NCI-H2029 (cell line): ENCODE measurements around the gene ADD1.

Source experiments
- DNase-seq: peaks from one replicate; lab custom pipeline; 2025; lab: John Stamatoyannopoulos, UW

ADD1 gene, protein sequence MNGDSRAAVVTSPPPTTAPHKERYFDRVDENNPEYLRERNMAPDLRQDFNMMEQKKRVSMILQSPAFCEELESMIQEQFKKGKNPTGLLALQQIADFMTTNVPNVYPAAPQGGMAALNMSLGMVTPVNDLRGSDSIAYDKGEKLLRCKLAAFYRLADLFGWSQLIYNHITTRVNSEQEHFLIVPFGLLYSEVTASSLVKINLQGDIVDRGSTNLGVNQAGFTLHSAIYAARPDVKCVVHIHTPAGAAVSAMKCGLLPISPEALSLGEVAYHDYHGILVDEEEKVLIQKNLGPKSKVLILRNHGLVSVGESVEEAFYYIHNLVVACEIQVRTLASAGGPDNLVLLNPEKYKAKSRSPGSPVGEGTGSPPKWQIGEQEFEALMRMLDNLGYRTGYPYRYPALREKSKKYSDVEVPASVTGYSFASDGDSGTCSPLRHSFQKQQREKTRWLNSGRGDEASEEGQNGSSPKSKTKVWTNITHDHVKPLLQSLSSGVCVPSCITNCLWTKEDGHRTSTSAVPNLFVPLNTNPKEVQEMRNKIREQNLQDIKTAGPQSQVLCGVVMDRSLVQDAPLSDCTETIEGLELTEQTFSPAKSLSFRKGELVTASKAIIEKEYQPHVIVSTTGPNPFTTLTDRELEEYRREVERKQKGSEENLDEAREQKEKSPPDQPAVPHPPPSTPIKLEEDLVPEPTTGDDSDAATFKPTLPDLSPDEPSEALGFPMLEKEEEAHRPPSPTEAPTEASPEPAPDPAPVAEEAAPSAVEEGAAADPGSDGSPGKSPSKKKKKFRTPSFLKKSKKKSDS

DNA sequence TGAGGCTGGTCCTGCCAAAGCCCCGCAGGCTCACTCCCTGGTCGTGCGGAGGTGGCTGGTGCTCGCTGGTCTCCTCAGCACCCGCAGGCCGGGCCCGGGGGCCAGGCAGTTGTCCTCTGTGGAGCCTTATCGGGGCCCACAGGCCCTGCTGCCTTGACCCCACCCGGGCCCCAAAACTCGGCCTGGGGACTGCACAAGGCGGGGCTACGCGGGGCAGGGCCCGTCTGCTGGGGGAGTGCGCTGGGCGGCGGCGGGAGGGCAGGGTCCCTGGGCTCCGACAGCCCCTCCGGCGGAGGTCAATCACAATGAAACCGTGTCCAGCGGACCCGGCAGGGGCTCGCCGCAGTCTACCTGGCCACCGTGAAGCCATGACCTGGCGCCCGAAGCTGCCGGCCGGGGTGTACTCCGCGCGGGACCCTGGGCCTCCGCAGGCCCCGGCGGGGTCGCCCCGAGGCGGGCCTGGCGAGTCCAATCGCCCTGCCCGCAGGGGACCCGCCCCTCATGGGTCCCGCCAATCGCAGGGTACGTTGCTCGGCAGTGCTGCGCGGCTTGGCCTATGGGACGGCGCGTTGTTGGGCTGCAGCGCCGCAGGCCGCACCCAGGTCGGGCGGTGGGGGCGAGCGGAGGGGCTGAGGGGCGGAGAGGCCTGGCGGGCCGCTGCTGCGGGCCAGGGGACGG is at the start of gene ADD1:
TSS of gene ADD1 (plus strand) at position 582 of the 678 bp plus-strand sequence. CDS start 32,072 bp downstream, outside the sequence.
- peak; percentile 65 for DNase-seq

DNA sequence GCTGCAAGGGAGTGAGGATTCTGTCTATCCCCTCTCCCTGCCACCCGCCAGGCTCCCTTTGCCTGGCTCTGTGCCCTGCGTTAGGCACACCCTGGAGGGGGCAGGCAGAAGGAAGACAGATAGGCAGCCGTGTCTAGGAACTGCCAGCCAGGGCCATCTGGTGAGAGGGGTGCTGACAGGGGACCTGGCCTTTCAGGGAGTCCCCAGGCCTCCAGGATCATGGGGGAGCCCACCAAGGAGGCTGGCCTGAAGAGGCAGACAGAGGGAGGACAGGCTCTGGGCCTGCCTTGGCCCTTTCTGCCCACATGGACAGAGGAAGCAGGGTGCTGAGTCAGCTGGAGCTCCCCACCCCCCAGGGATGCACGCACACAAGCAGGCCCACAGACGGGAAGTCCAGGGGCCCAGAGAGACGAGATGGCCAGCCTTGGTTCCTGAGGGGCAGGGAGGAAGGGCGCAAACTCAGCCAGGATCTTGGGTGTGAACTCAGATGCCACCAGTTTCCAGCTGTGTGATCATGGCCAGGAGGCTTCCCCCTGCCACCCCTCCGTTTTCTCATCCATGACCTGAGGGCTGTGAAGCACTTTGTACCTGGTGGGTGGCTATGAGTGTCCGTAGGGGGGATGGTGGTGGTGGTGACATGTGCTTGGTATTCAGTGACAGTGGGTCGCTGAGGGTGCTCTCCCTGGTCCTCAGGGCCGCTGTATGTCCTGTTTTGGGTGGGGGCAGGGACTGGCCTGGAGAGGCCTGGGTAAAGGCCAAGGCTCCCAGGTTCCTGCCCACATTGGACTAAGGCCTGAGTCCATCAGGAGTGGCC is 49.0 kb upstream of the ADD1 start:
- no peak for DNase-seq

DNA sequence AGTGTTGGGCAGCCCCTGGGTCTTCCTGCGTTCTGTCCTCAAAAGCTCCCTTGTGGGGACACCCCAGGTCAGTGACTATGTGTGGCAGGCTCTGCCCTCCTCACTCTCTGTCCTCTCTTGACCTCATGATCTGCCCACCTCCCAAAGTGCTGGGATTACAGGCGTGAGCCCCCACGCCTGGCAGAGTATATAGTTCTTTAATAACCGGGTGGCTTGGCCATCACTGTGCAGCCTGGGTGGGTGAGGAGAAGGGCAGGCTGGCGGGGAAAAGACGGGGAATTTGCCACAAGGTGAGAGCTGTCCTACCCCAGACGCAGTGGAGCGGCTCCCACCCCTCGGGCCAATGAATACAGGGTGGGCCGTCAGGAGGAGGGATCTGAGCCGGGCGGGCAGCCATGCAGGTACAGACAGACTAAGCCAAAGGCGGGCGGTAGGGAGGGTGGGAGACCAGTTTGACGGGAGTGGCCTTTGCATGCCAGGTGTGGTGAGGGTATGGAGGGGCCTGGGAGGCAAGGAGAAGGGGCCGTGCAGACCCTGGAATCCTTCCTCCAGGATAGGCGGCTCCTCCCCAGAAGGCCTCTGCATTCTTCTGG is 48.2 kb upstream of the ADD1 start:
- DNase-seq = no peak

GRCh38 chr4:2795893-2796848 is 47.5 kb upstream of the ADD1 start:
- peak; percentile 26 for DNase-seq

- DNase-seq = no peak
These were observed 46.6 kb upstream of the ADD1 start for GRCh38 chr4:2796849-2797544.

- DNase-seq = no peak
These were observed 45.9 kb upstream of the ADD1 start for GRCh38 chr4:2797545-2798305.

DNA sequence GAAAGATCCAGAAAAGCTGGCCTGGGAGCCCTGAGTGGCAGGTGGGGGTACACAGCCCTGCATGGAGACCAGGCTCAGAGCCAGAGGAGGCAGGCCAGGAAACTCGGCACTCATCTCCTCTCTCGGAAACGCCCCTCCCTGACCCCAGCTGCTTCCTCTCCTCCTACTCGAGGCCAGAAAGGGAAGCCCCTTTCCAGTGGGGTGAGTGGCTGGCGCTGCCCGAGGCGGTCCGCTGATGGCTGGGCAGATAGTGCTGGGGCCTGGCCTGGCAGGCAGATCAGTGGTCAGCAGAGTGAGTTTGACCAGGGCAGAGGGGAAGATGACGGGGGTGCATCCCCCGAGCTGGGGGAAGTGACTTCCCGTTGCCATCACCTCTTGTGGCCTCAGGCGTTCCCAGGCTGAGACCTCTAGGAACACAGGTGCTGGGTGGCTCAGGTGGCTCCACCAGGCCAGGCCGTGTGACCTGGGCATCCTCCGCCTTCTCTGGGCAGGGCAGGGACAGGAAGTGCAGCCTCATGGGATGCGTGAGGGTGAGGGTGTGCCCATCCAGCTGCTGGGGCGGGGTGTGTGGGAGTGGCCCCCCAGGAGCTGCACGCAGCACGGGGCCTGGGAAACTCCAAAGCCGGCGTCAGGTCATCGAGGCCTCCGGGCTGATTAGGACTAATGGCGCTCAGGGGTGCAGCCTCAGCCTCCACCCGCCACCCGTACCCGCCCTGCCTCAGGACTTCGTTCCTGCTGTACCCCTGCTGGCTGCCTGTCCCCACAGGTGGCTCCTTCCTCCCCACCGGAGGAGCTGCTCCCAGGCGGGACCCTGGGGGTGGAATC is 45.0 kb upstream of the ADD1 start:
- no peak for DNase-seq

GRCh38 chr4:2799224-2799911 is 44.3 kb upstream of the ADD1 start:
- no peak for DNase-seq

DNA sequence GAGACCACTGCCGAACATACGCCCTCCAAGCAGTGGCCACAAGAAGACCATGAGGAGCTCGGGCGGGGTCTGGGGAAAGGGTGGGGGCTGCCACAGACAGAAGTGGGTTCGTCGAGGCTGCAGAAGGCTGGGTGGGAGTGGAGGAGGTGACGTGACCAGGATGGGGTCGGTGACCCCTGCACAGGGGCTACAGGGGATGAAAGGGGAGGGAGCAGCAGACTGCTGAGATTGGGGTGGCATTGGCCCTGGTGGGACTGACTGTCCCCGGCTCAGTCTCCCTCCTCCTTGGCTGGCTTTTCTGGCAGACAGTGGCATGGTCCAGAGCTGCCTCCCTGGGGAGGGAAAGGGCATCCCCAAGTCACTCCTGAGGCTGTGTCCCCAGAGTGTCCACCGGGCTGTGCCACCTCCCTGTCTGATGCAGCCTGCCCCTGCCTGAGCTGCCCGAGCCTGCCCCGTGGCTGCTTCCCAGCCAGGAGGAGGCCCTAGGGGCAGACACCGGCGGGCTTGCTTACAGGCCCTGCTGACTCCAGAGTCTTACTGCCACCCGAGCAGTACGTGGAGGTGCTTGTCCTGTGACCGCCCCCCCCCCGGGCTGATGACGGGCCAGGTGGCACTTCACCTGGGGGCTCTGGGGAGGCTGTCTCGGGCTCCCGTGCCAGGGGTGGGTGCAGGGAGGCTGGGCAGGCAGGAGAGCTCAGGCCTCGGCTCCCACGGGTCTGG is 43.5 kb upstream of the ADD1 start:
- no peak for DNase-seq

GRCh38 chr4:2800691-2801596 is 42.7 kb upstream of the ADD1 start:
- DNase-seq = no peak

GRCh38 chr4:2802618-2803531 is 40.8 kb upstream of the ADD1 start:
- no peak for DNase-seq

- no peak for DNase-seq
These were observed 39.8 kb upstream of the ADD1 start for GRCh38 chr4:2803624-2804448.

DNA sequence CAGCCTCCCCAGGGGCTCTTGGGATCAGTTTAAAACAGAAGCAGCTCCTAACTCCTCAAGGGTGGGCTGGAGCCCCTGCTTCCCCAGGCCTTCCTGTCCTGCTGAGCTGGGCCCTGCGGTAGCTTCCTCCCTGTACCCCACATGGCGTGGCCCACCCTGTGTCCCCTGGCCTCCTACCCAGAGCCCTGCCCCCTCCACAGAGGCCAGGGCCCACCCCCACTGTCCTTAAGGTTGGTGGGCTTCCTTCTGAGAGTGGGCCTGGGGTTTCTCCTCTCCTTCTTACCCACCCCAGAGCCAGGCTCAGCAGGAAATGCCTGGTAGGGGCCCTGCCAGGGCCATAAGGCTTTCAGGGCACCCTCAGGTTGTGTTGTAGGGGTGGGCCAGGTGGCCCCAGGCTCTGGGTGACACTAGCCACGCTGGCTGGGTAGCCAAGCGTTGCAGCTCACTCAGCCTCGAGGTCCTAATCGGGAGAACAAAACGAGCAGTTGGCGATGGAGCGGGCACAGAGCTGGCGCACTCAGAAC is 39.1 kb upstream of the ADD1 start:
- DNase-seq = no peak
